Naive thymus-derived CD4-positive, alpha-beta T cell (primary cell): ENCODE measurements around the gene SRSF5. TPM values are rescaled to one million over a fixed set of nuclear protein-coding genes. Genes with fewer than 3 reads are reported as not detected.

Source experiments
- ATAC-seq: fragments of 150-1000 bp; cut with Tn5 transposase; 2 replicates; pipeline ENCODE4 v1.10.0; 2021; ENCODE audit warnings: mild to moderate bottlenecking, moderate library complexity
- CTCF ChIA-PET: fragments of 350-600 bp; sonication (Branson Sonifier 250); formaldehyde crosslinking; loops from one replicate; lab custom pipeline; 2021; ENCODE audit warnings: antibody characterized with exemption; lab: Charles Lee
- POLR2A ChIA-PET: fragments of 350-600 bp; sonication (Branson Sonifier 250); formaldehyde crosslinking; loops from one replicate; lab custom pipeline; 2021; ENCODE audit warnings: antibody characterized with exemption, inconsistent platforms; lab: Charles Lee
- DNase-seq, 9 donors: peaks; one replicate each; pipeline versions ENCODE4 v3.0.0 to v3.0.0-alpha.2; 2020 to 2022; ENCODE audit warnings: mixed read lengths in 1 of 9
- H3K27ac ChIP-seq: one replicate; pipeline ENCODE4 v1.7.0; 2013; ENCODE audit warnings: mild to moderate bottlenecking, low read depth, low read length, moderate library complexity
- H3K27me3 ChIP-seq, 2 donors: one replicate each; pipeline ENCODE4 v1.7.0; 2013; ENCODE audit warnings: low read length in 2 of 2, mild to moderate bottlenecking in 2 of 2, moderate library complexity in 2 of 2; ENCODE audit not compliant: control insufficient read depth in 2 of 2, insufficient read depth in 2 of 2
- H3K36me3 ChIP-seq, 3 experiments: 1 replicate in 2 of 3; 2 replicates in 1 of 3; pipeline ENCODE4 v1.7.0; 2013; ENCODE audit warnings: low read length in 3 of 3, mild to moderate bottlenecking in 3 of 3, moderate library complexity in 1 of 3; ENCODE audit not compliant: insufficient read depth in 3 of 3, control insufficient read depth in 2 of 3
- H3K4me1 ChIP-seq, 2 donors: one replicate each; pipeline ENCODE4 v1.7.0; 2013; ENCODE audit warnings: low read length in 2 of 2, mild to moderate bottlenecking in 2 of 2, moderate library complexity in 1 of 2; ENCODE audit not compliant: control insufficient read depth in 2 of 2, insufficient read depth in 2 of 2
- H3K4me3 ChIP-seq: 2 replicates; pipeline ENCODE4 v1.7.0; 2013; ENCODE audit warnings: mild to moderate bottlenecking, low read length
- H3K9me3 ChIP-seq, 3 experiments: 1 replicate in 2 of 3; 2 replicates in 1 of 3; pipeline ENCODE4 v1.7.0; 2013; ENCODE audit warnings: low read length in 3 of 3; ENCODE audit not compliant: control insufficient read depth in 2 of 3
- H3K27ac Mint-ChIP-seq, 9 donors: one replicate each; pipeline ENCODE4 v1.8.0; 2020 to 2022; ENCODE audit warnings: mixed read lengths in 9 of 9, mild to moderate bottlenecking in 8 of 9, moderate library complexity in 5 of 9, inconsistent platforms in 2 of 9
- H3K27me3 Mint-ChIP-seq, 5 donors: one replicate each; pipeline ENCODE4 v1.8.0; 2021 to 2022; ENCODE audit warnings: mixed read lengths in 5 of 5, mild to moderate bottlenecking in 1 of 5
- H3K36me3 Mint-ChIP-seq, 5 donors: one replicate each; pipeline ENCODE4 v1.8.0; 2020 to 2022; ENCODE audit warnings: mixed read lengths in 5 of 5, mild to moderate bottlenecking in 3 of 5, inconsistent platforms in 1 of 5
- H3K4me1 Mint-ChIP-seq, 7 donors: one replicate each; pipeline ENCODE4 v1.8.0; 2020 to 2022; ENCODE audit warnings: mixed read lengths in 7 of 7, mild to moderate bottlenecking in 3 of 7, inconsistent platforms in 1 of 7
- H3K4me3 Mint-ChIP-seq, 10 donors: one replicate each; pipeline ENCODE4 v1.8.0; 2020 to 2022; ENCODE audit warnings: mild to moderate bottlenecking in 10 of 10, mixed read lengths in 10 of 10, moderate library complexity in 6 of 10, inconsistent platforms in 2 of 10
- H3K9me3 Mint-ChIP-seq, 11 donors: one replicate each; pipeline ENCODE4 v1.8.0; 2020 to 2022; ENCODE audit warnings: mixed read lengths in 11 of 11, mild to moderate bottlenecking in 4 of 11, inconsistent platforms in 1 of 11, moderate library complexity in 1 of 11
- intact Hi-C, 2 donors: fragments of 100-400 bp; cut with micrococcal nuclease; formaldehyde crosslinking; loops; one replicate each; pipeline ENCODE4 v1.15.1; 2023
- polyA plus RNA-seq, 2 donors: library from polyadenylated mRNA; unstranded; fragments of 300-500 nt; fragmentation: Illumina TruSeq; gene quantifications; one replicate each; pipeline ENCODE4 v1.2.3, GENCODE V29; 2021
- total RNA-seq, 6 experiments: library from RNA in 5 of 6; stranded (reverse) in 5 of 6; gene quantifications; 1 replicate in 5 of 6; 2 replicates in 1 of 6; pipeline ENCODE4 v1.2.3 and lab custom pipeline; 2021 to 2026

The SRSF5 gene
- total and polyA plus RNA-seq, 7 experiments from 2014 or later: 355 to 1,617 (median 1,280) TPM

DNA sequence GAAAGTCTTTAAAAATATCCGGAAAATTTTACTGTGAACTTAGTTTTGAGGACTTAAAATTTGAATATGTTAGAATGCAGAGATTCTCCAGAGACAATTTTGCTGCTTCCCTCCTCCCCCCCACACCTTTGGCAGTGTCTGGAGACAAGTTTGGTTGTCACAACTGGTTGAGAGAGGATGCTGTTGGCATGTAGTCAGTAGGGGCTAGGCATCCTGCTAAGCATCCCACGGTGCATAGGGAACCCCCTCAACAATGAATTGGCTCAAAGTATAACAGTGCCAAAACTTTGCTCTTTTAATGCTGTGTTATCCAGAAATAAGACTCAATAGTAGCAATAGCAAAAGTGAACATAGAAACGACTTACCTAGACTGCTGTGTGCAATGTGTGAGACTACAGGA lies 3.6 kb downstream of the SRSF5 start:
- Mint-ChIP-seq H3K36me3 (peaks cover 17 to 73% (median 61%) of the 10 kb centered on the region in 5 donors), H3K4me3 (peak overlapping the region; percentile 20 to 100 (median 76)), H3K4me1 (peaks cover 55 to 97% (median 86%) of the 10 kb centered on the region in 7 donors), H3K9me3 (peaks cover 0 to 21% (median 0%) of the 10 kb centered on the region in 11 donors), H3K27ac (peak overlapping the region in 8 of 9 donors; percentile 19 to 100 (median 70)), H3K27me3 (peaks cover 0 to 4% (median 0%) of the 10 kb centered on the region in 5 donors)
- H3K4me1 ChIP-seq: peaks cover 35 to 52% of the 10 kb centered on the region in 2 donors
- no peak overlapping the region for H3K27ac ChIP-seq
- H3K9me3 ChIP-seq: peaks cover 0 to 4% (median 0%) of the 10 kb centered on the region in 3 experiments
- POLR2A ChIA-PET: interaction anchor here (2.1 kb wide), 1 partner anchor 147 kb away, joined by 4 read pairs; no protein-coding TSS in a partner anchor
- ATAC-seq (no peak), DNase-seq (no peak)
- intact Hi-C loops: no loop called here
- no peak overlapping the region for H3K4me3 ChIP-seq
- CTCF ChIA-PET: interaction anchor here (0.6 kb wide), 1 partner anchor 25 kb away, joined by 7 read pairs; no protein-coding TSS in a partner anchor
- no peaks in the 10 kb centered on the region for H3K27me3 ChIP-seq
- peaks cover 48 to 84% (median 64%) of the 10 kb centered on the region in 3 experiments for H3K36me3 ChIP-seq

DNA sequence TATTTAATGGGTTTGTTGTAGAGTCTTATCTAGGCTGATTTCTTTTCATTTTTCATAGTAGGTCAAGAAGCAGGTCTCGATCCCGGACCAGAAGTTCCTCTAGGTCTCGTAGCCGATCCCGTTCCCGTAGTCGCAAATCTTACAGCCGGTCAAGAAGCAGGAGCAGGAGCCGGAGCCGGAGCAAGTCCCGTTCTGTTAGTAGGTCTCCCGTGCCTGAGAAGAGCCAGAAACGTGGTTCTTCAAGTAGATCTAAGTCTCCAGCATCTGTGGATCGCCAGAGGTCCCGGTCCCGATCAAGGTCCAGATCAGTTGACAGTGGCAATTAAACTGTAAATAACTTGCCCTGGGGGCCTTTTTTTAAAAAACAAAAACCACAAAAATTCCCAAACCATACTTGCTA lies 4.2 kb downstream of the SRSF5 start:
- Histone ChIP-seq H3K4me3 (no peak overlapping the region), H3K27me3 (no peaks in the 10 kb centered on the region), H3K36me3 (peaks cover 52 to 90% (median 67%) of the 10 kb centered on the region in 3 experiments), H3K27ac (no peak overlapping the region), H3K4me1 (peaks cover 40 to 53% of the 10 kb centered on the region in 2 donors), H3K9me3 (peaks cover 0 to 4% (median 0%) of the 10 kb centered on the region in 3 experiments)
- Mint-ChIP-seq H3K27me3 (peaks cover 0 to 4% (median 0%) of the 10 kb centered on the region in 5 donors), H3K9me3 (peaks cover 0 to 21% (median 0%) of the 10 kb centered on the region in 11 donors), H3K36me3 (peaks cover 17 to 78% (median 66%) of the 10 kb centered on the region in 5 donors), H3K27ac (peak overlapping the region in 7 of 9 donors; percentile 19 to 100 (median 79)), H3K4me1 (peaks cover 55 to 97% (median 88%) of the 10 kb centered on the region in 7 donors), H3K4me3 (peak overlapping the region in 8 of 10 donors; percentile 16 to 100 (median 96))
- ChIA-PET CTCF (no interaction called here), POLR2A (no interaction called here)
- no peak for DNase-seq
- no peak for ATAC-seq
- intact Hi-C loops: no loop called here

DNA sequence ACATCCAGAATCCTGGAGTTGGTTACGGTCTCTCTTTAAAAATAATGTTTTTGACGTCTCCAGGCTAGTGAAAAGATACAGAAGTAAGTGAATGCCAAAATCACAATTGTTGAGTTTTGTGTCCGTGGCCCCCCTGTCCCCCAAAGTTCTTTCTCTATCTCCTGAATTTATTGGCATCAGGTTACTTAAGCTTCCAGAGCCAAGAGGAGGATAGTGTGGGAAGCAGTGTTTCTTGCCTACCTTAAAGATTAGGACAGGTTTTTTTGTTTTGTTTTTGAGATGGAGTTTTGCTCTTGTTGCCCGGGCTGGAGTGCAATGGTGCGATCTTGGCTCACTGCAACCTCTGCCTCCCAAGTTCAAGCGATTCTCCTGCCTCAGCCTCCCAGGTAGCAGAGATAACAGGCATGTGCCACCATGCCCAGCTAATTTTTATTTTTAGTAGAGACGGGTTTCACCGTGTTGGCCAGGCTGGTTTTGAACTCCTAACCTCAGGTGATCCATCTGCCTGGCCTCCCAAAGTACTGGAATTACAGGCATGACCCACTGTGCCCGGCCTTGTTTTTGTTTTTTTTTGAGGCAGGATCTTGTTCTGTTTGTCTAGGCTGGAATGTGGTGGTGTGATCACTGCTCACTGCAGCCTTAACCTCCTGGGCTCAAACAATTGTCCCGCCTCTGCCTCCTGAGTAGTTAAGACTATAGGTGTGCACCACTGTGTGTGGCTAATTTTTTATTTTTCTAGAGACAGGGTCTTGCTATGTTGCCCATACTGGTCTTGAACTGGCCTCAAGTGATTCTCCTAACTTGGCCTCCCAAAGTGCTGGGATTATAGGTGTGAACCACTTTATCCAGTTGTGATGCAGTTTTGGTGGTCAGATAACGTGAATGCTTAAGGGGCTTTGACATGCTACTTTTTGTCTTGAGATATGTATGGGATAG lies 5.4 kb downstream of the SRSF5 start:
- CTCF ChIA-PET: interaction anchor here (0.6 to 1.1 kb wide), 3 partner anchors 11 to 315 kb away, joined by 3 read pairs; no protein-coding TSS in a partner anchor
- Histone ChIP-seq H3K27ac (no peak overlapping the region), H3K9me3 (no peaks in the 10 kb centered on the region), H3K27me3 (no peaks in the 10 kb centered on the region), H3K4me3 (no peak overlapping the region), H3K36me3 (peaks cover 57 to 92% (median 74%) of the 10 kb centered on the region in 3 experiments), H3K4me1 (peaks cover 34 to 51% of the 10 kb centered on the region in 2 donors)
- Mint-ChIP-seq H3K4me3 (peak overlapping the region in 6 of 10 donors; percentile 11 to 60 (median 36)), H3K4me1 (peaks cover 63 to 98% (median 92%) of the 10 kb centered on the region in 7 donors), H3K27me3 (peaks cover 0 to 4% (median 0%) of the 10 kb centered on the region in 5 donors), H3K9me3 (peaks cover 0 to 17% (median 0%) of the 10 kb centered on the region in 11 donors), H3K27ac (peak overlapping the region in 7 of 9 donors; percentile 6 to 90 (median 45)), H3K36me3 (peaks cover 21 to 88% (median 78%) of the 10 kb centered on the region in 5 donors)
- ATAC-seq (no peak), DNase-seq (no peak)
- intact Hi-C loops: loop anchor here in 1 of 2 donors (2.0 kb wide), 1 partner anchor 376 kb away; no protein-coding TSS in a partner anchor
- POLR2A ChIA-PET: interaction anchor here (0.6 to 1.5 kb wide), 6 partner anchors 13 to 1534 kb away, joined by 3 to 7 read pairs (median 4); no protein-coding TSS in a partner anchor

DNA sequence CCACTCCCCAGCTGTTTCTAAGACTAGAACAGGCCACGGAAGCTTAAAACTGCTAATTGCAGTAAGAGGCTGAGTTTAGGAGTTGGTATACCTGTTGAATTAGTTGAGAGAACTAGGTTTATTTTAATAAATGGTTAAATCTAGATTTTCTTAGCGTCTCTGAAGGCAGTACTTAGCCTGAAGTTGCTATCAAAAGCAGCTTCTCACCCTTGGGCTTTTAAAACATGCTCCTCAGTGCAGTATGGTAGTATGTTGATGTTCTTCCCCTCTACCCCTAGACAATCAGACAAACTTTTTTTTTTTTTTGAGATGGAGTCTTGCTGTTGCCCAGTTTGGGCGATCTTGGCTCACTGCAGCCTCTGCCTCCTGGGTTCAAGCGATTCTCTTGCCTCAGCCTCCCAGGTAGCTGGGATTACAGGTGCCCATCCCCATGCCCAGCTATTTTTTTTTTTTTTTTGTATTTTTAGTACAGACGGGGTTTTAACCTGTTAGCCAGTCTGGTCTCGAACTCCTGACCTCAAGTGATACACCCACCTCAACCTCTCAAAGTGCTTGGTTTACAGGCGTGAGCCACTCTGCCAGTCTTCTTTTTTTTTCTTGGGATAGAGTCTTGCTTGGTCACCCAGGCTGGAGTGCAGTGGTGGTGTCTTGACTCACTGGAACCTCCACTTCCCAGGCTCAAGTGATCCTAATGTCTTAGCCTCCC lies 6.8 kb downstream of the SRSF5 start:
- H3K36me3 ChIP-seq: peaks cover 48 to 91% (median 70%) of the 10 kb centered on the region in 3 experiments
- peaks cover 9 to 87% (median 72%) of the 10 kb centered on the region in 5 donors for H3K36me3 Mint-ChIP-seq
- H3K4me3 ChIP-seq: no peak overlapping the region
- ChIA-PET POLR2A (interaction anchor here (0.6 to 3.4 kb wide), 9 partner anchors 7 to 1517 kb away, joined by 3 to 15 read pairs (median 4); partner anchors contain the start of gene SRSF5), CTCF (interaction anchor here (1.1 kb wide), 1 partner anchor 10 kb away, joined by 3 read pairs; no protein-coding TSS in a partner anchor)
- H3K9me3 ChIP-seq: no peaks in the 10 kb centered on the region
- H3K27ac ChIP-seq: no peak overlapping the region
- peak; percentile 33 for ATAC-seq
- peaks cover 31 to 45% of the 10 kb centered on the region in 2 donors for H3K4me1 ChIP-seq
- peak overlapping the region in 8 of 9 donors; percentile 33 to 90 (median 63) for H3K27ac Mint-ChIP-seq
- H3K4me1 Mint-ChIP-seq: peaks cover 53 to 94% (median 89%) of the 10 kb centered on the region in 7 donors
- no peaks in the 10 kb centered on the region for H3K27me3 ChIP-seq
- peaks cover 0 to 10% (median 0%) of the 10 kb centered on the region in 11 donors for H3K9me3 Mint-ChIP-seq
- DNase-seq: no peak
- intact Hi-C loops: loop anchor here in 1 of 2 donors (2.0 kb wide), 1 partner anchor 377 kb away; no protein-coding TSS in a partner anchor
- H3K4me3 Mint-ChIP-seq: peak overlapping the region in 3 of 10 donors; percentile 5 to 52 (median 43)
- no peaks in the 10 kb centered on the region for H3K27me3 Mint-ChIP-seq

DNA sequence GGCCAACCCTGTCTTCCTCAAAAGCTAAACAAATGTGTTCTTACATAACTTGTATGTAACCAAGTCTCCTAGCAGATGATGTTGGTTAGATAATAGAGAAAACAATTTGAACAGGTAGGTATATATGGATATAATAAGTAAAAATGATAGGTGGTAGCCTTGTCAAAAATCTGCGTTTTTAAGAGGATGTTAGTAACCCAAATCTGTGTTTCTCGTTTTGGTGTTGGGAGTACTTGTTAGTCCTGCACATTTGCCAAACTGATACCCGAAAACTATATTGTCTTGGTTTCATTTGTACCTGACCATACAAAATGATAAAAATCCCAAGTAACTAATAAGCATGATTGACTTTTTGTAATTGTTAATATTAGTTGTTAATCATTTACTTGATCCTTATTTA lies 8.1 kb downstream of the SRSF5 start:
- Mint-ChIP-seq H3K27ac (peak overlapping the region in 5 of 9 donors; percentile 9 to 84 (median 72)), H3K4me3 (peak overlapping the region in 5 of 10 donors; percentile 30 to 52 (median 36)), H3K36me3 (peaks cover 8 to 82% (median 61%) of the 10 kb centered on the region in 5 donors), H3K27me3 (no peaks in the 10 kb centered on the region), H3K4me1 (peaks cover 49 to 86% (median 81%) of the 10 kb centered on the region in 7 donors), H3K9me3 (peaks cover 0 to 10% (median 0%) of the 10 kb centered on the region in 11 donors)
- Histone ChIP-seq H3K27me3 (no peaks in the 10 kb centered on the region), H3K4me1 (peaks cover 20 to 34% of the 10 kb centered on the region in 2 donors), H3K27ac (no peak overlapping the region), H3K36me3 (peaks cover 39 to 85% (median 59%) of the 10 kb centered on the region in 3 experiments), H3K9me3 (no peaks in the 10 kb centered on the region), H3K4me3 (no peak overlapping the region)
- ATAC-seq (no peak), DNase-seq (no peak)
- intact Hi-C loops: no loop called here
- ChIA-PET CTCF (no interaction called here), POLR2A (interaction anchor here (0.7 to 3.4 kb wide), 2 partner anchors 9 to 1035 kb away, joined by 3 to 15 read pairs; partner anchors contain the start of gene SRSF5)
